GM18519 (cell line): ENCODE results near the gene BACH2.

Source experiments
- ATAC-seq: cut with Tn5 transposase; IDR thresholded peaks from one replicate; pipeline ENCODE4 v1.9.1; 2021; ENCODE audit warnings: mild to moderate bottlenecking, moderate library complexity; ENCODE audit not compliant: unreplicated experiment, low FRiP score

BACH2 gene

DNA sequence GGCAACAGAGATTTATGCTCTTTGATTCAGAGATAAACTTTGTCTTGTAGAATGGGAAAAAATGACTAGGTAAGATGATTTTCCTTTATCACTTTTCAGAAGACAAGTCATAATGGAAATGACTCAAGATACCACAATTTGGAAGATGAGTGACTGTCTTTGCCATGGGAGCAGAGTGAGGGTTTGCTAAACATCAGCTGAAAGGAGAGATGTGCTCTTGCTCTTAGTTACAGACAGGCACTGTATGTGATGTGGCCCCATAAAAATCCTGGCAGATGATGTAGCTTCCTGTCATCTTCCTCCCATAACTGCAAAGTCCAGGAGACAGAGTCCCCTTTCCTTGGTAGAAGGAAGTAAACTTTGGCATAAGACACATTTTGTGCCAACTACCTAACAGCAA is 47.6 kb downstream of the BACH2 start:
- no peak for ATAC-seq

DNA sequence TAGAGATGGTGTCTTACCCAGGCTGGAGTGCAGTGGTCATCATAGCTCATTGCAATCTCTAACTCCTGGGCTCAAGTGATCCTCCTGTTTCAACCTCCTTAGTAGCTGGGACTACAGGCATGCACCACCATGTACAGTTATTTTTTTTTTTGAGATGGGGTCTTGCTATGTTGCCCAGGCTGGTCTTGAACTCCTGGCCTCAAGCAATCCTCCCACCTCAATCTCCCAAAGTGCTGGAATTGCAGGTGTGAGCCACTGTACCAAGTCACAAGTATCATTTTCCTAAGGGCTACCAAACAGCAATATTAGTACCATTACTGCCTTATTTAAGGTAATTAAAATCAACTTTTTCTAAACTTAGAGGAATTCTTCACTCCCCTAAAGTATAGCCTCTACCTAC is 49.4 kb downstream of the BACH2 start:
- no peak for ATAC-seq

DNA sequence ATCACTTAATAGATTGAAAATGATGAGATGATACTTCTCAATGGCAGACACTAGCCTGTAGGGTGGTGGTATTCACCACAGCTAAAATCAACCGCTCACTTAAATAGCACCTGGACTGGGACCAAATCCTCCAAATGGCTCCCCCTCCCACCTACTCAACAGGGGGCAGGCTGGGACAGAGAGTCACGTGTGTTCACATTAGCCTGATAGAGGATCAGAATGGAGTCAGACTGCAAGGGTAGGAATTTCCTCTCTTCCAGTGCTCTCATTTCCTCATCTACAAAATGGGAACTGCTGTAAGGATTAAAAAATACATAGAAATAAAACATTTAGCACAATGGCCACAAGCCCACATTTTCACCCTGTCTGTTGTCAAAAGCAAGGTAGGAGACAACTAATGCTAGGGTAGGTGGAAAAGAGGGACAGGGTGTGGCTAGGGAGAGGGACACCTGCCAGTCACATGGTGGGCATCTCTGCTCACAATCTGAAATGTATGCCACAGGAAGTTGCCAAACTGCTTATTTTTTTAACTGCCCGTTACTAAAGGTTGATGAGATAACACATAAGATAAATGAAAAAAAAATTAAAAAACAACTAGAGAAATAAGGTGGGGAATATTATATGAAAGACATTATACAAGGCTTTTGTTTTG is 55.3 kb downstream of the BACH2 start:
- ATAC-seq = no peak

DNA sequence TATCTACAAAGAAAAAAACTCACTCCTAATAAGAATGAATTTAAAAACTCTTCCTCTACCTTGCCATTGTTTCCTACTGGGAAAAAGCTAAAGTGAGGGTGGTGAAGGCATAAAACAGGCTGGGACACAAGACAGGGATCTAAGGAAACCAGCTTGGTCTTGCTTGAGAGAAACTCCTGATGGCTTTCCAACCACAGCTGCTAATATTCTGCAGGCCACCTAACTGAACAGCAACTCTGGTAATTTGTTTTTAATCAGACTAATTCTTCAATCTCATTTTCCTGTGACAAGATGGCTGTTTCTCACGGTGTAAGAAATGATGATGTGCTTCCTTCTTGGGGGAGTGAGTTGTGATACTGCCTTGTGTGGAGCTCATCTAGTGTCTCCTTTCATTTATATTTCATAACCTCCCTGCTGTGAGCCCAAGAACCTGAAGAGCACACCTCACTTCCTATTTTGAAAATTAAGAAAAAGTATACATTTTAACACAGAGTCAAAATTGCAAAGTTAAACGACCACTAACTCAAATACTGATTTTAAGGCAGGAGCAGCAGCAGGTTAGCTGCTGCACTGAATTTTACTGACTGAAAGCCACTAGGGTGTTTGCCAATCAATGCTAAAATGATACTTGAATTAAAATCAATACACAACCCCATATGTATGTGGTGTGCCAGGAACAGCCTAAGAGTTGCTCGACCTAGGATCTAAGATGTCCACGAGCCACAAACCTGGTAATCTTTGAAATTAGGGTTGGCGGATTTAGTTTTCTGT is 58.0 kb downstream of the BACH2 start:
- no peak for ATAC-seq

DNA sequence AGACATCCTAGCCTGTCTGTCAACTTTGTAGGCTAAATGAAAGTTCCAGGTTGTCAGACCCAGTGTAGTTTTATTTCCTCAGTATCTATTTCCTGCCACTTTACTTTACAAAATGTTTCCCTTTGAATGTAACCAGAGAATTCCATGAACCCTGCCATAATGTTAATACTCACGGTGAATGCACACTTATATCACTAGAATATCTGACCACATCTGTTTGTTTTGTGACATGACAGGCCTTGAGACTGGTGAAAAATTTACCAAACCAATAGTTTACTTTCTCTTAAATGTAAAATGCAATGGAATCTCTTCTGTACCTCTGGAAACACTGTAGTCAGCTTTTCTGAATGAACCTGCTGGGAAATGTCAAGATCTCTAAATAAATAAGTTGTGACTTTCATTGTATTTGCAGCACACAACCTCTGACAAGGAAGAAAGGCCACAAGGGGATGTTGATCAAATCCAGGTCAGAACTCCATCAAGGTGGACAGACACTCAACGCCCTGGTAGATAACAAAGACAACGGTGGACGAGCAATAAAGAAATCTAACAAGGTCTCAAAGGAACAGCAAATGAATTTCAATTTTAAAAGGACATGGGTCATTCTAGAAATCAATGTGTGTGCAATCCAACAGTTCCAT is 59.2 kb downstream of the BACH2 start:
- no peak for ATAC-seq

DNA sequence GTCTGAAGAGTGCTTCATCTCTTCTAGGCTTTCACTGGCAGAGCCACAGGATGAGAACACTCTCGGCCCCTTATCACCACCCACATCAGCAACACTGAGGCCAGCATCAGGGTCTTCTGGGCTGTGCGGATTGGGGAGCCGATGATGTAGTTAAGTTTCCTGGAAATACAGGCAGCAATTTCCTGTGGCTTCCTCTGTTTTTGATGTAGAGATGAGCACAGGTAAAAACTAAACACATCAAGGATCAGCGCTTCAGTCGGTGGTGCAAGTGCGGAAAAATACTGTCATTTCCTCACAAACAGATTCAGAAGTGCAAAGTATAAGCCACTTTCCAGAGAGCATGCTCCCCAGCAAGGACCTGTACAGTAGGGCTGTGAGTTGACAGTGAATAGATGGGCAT is 62.6 kb downstream of the BACH2 start:
- ATAC-seq = no peak

DNA sequence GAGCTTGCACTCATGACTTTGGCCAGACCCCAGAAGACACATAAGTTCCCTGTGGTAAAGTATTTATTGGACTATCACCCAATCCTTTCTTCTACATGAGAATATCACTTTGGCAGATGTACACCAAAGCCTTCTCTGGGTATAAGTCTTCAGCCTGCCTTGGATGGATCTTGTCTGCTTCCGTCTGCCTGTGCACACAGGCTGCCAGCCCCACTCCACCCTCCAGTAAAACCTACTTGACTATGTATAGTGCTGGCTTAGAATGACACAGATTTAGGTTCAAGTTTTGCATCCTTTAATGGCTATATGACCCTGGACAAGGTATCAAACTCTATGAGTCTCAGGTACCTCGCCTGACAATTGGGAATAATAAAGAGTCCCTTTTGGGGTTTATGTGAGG is 63.4 kb downstream of the BACH2 start:
- ATAC-seq = no peak

DNA sequence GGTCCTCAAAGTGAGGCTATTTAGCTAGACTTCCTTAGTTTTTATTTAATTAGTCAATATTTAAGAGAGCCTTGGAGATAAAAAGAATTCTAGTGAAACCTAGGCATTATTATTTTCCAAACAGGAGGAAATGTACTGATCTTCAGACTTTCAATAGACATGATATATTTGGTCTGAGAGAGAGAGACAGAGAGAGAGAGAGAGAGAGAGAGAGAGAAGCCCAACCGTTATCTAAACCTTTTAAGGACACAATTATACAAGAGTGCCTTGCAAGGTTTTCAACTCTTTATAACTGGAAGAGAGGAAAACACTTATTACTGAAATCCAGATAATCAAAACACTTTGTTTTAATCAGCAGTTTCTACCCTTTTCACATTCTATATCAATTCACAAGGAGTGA is 64.8 kb downstream of the BACH2 start:
- ATAC-seq = no peak

DNA sequence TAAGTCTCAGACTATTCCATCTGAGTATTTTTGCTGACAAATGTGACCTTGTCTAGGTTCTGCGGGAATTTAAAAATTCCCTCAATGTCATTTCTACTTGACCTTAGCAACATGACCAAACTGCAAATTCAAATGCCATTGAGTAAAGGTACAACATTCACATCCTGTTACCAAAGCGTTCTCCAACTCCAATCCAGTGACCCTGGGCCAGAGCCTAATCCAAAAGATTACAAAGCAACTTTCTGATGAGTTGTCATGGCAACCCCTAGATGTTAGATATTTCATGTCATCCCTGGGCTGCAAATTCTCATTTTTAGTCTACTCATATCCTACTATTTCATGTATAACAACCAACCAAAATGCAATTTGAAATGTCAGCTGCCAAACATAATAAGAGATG is 65.3 kb downstream of the BACH2 start:
- ATAC-seq = no peak

DNA sequence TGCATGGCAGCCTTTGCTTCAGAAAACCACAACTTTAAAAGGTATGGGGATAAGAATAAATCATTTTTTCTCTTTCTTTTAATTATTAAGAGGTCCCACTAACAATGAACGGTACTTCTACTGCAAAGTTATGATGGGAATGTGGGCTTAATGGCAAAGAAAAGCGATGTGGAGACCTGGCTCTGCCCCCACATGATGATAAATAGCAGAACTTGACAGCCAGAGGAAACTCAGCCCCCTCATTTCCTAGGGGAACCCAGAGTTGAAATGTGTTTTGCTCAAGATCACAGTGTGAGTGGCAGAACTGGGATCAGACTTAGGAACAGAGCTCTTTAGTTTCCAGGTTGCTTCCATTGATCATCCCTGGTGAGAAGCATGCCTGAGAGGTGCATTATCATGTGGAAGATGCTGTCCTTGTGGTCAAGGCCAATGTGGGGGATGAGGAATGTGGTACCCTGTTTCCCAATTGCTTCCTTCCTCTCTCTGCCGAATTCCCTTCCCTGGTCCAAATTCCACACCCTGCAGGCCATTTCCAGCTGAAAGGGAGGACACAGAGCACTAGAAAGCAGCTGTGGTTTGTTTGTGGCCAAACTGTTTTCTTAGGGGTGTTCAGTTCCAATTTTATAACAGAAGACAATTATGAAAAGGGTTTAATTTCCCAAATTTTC is 66.0 kb downstream of the BACH2 start:
- no peak for ATAC-seq

DNA sequence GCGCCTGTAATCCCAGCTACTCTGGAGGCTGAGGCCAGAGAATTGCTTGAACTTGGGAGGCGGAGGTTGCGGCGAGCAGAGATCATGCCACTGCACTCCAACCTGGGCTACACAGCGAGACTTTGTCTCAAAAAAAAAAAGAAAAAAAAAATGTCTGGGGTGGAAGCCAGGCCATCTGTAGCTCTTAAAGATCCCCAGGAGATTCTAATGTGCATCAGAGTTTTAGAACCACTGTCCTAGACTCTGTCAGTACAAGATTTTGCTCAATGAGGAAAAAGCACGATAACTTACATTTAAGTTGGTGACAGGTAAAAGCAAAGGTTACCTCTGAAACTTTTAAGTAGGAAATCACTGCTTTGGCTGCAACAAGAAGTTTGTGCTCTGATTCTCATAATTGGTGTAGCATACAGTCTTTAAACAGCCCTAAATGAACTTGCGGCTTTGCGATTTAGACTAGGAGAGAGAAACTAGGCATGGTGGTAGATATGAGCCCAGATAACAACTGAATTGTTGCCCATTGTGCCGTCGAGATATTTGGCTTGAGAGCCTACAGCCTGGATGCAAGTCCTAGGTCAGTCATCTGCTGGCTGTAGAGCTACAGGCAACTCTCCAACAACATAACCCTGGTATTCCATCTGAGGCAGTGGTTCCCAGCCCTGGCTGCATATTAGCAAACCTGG is 67.2 kb downstream of the BACH2 start:
- no peak for ATAC-seq

DNA sequence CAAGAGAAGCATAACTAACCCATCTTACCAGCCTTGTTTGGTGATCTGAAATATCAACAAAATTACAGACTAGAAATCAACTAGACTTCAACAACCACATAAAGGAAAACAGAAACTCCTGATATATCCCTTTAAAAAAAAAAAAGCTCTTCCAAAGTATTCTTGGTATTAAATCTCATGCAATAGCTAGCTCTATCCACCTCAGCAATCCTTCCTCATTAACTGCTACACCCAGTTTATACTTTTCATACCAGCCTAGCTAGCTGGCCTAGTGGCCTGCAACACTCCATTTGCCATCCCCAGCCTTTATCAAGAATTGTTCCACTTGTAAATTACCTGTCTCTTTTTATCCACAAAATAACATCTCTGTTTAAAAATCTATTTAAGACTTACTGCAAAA is 69.0 kb downstream of the BACH2 start:
- ATAC-seq = no peak

DNA sequence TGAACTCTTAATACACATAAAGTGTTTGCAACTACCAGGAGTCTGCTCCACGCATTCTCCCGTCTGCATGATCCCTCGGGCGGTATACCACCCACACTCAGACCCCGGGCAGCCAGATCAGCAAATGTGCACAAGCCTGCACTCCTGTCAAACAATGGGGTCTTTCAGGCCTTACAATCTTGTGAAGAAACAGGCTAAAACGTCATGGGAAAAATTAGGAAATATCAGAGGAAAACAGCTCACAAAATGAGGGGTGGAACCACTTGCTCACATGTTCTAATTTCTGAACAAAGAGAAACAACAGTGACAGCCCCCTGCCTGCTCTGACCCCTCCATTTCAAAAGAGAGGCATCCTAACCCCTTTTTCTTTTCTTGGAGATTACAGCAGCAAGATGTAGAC is 69.4 kb downstream of the BACH2 start:
- no peak for ATAC-seq

DNA sequence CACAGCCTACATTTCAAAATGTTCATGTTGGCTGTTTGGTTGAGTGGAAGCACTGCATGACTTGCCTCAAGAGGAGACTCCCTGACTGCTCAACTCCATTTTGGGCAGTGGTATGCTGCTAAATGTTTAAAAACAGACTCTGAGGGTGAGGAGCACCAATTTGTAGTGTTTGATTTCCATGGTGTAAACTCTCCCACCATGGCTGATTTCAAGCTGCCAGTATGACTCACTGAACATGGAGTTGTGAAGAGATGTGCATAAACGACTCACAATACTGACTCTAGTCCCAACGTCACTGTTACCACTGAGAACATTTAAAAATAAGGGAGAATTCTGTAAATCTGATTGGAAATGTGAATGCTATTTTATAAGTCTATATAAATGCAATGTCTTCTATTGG is 70.4 kb downstream of the BACH2 start:
- no peak for ATAC-seq

DNA sequence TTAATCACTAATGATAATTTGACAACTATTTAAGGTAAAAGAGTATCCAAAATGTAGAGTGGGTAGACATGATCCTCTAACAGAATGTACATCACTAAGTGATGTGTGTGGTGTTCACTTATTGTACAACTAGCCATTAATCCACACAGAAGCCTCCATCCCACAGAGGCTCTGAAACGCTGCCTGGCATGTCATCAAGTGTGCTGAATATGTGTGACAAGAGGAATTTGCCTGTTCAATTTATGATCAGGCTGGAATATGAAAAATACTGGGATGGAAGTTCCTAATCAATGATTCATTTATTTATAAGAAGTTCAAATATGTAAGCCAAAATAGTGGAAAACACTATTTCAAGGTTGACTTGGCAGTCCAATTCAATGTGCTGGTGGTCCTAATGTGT is 72.4 kb downstream of the BACH2 start:
- no peak for ATAC-seq

DNA sequence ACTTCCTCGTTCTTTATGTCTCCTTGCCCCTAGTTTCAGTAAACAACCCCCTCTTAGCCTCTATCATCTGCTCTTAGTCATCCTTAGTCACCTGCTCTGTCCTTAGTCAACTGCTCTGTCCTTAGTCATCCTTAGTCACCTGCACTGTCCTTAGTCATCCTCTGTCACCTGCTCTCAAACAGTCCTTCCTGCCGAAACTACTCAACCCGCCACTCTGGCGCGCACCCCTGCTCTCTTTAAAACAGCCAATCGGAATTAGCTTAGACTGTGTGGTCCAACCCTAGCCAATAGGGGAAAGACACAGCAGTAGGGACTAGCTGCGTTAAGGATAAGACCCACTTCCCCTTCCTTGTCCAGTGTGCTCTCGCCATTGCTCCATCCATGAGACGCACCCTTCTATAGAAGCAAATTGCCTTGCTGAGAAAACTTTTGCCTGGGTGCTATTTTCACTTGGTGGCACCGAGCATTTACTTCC is 73.9 kb downstream of the BACH2 start:
- no peak for ATAC-seq

DNA sequence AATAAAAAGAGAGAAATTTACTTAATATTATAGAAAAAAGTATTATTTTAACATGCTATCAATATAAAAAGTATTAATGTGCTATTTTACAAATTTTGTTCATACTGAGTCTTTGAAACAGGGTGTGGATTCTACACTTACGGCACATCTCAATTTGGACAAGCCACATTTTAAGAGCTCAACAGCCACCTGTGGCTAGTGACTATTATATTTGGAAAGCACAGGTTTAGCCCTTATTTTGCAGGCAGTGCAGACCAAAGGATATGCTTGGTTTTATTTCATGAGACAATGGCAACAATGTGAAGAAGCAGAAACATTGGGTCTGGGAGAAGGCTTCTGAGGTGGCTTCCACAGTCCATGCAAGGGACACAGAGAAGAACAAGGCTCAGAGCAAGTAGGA is 74.6 kb downstream of the BACH2 start:
- ATAC-seq = no peak

DNA sequence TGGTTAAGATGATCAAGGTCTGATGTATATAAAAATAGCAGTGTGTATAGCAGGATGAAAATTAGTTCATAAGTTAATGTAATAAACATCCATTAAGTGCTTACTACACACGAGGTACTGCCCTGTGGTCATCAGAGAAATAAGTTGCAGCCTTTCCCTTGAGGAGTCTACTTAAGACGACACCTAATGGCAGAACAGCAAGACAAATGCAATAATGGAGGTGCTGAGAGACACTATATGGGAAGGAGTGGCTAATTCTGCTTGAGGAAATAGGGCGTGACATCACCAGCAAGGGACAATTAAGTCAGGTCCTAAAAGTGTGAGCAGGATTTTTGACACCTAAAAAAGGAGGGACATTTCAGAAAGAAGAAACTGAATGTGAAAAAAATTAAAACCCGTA is 75.2 kb downstream of the BACH2 start:
- ATAC-seq = no peak

DNA sequence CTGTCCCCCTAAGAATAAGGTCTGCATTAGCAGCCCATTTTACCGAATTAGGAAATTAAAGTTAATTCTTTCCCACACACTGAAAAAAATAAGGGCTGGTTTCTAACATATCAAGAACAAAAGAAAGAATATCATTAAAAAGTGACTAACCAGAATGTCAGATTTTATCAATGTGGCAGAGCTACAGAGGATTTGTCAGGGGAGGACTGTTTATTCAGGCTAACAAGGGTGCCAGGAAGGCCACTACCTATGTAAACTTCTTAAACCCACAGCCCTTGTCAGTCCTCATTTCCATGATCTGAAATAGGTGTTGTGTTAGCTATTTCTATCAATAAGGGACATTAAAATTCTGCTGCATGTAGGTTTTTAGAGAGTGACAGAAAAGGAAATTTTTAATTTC is 76.4 kb downstream of the BACH2 start:
- ATAC-seq = no peak

DNA sequence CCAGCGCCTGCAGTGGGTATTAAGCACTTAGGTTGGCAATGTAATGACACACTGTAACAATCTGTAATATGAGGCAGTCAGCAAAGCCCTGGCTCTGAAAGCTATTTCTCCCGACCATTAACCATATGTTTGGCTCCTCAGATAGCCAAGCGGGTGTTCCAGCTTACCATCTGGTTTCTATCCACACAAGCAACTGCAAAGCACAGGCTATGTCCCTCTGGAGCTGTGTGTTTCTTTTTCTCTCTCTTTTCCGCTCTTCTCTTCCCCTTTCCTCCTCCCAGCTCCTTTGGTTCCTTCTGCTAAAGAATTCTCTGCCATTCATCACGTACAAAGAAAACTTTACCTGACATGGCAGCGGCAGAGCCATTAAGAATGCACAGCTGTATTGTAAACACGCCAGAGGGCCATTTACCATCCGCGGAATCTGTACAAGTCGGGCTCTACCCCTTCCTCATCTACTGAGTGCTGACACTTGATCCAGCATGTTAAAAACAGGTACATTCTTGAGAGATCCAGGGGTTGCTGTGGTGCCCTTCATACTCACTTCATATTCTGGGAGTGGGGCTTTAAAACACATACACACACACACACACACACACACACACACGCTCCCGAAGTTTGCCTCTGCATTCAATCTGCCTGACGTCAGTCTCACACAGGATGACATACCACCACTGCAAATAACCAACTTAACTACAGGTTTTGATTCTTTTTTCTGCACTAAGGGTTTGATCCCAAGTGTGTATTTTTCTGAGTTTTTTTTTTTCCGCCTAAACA is 77.2 kb downstream of the BACH2 start:
- no peak for ATAC-seq
